GM10266 (cell line): ENCODE results near the gene SULT6B1.
"Not testable (repeated sequence)": the region's sequence is repeated elsewhere in the genome, so short reads cannot be mapped to it uniquely, and the experiment has no call there.

Experiments
- DNase-seq: peaks from one replicate; pipeline ENCODE4 v3.0.0; 2012; ENCODE audit errors: extremely low spot score
- TF ChIP-seq, protein P1 (sequence below): IDR thresholded peaks from 2 replicates; pipeline ENCODE4 v1.5.1; 2012; ENCODE audit warnings: mild to moderate bottlenecking, low read depth; ENCODE audit not compliant: control insufficient read depth, insufficient read depth; ENCODE audit errors: missing control alignments

The SULT6B1 gene

GRCh38 chr2:37203708-37204107 lies 15.2 kb upstream of the SULT6B1 start:
- TF ChIP-seq, protein P1, sequence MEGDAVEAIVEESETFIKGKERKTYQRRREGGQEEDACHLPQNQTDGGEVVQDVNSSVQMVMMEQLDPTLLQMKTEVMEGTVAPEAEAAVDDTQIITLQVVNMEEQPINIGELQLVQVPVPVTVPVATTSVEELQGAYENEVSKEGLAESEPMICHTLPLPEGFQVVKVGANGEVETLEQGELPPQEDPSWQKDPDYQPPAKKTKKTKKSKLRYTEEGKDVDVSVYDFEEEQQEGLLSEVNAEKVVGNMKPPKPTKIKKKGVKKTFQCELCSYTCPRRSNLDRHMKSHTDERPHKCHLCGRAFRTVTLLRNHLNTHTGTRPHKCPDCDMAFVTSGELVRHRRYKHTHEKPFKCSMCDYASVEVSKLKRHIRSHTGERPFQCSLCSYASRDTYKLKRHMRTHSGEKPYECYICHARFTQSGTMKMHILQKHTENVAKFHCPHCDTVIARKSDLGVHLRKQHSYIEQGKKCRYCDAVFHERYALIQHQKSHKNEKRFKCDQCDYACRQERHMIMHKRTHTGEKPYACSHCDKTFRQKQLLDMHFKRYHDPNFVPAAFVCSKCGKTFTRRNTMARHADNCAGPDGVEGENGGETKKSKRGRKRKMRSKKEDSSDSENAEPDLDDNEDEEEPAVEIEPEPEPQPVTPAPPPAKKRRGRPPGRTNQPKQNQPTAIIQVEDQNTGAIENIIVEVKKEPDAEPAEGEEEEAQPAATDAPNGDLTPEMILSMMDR = no peak

GRCh38 chr2:37201766-37202165 lies 13.3 kb upstream of the SULT6B1 start:
- TF ChIP-seq, protein P1 = no peak
- no peak for DNase-seq

More at GRCh38 chr2:37203708-37204107, 15.2 kb upstream of the SULT6B1 start:
- no peak for DNase-seq

DNA sequence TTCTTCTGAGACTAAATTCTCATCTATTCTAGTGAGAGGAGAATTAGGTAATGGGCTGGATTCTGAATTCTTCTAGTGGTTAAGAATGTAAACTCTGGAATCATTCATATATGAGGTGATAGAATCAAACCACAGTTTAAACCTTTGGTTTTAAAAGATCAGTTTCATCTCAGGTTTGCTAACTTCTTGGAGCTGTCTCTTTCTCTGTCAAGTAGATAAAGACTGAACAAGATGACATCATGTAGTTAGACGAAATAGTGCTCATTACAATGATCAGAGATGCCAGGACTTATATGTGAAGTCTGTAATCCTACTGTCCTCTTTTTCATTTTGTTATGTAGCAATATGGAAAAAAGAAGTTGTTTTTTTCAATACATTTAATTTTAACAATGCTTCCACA lies 12.7 kb upstream of the SULT6B1 start:
- TF ChIP-seq, protein P1 = no peak

GRCh38 chr2:37198681-37199065 lies 10.2 kb upstream of the SULT6B1 start:
- TF ChIP-seq, protein P1 = no peak
- no peak for DNase-seq

More for the DNA sequence above, 12.7 kb upstream of the SULT6B1 start:
- no peak for DNase-seq

DNA sequence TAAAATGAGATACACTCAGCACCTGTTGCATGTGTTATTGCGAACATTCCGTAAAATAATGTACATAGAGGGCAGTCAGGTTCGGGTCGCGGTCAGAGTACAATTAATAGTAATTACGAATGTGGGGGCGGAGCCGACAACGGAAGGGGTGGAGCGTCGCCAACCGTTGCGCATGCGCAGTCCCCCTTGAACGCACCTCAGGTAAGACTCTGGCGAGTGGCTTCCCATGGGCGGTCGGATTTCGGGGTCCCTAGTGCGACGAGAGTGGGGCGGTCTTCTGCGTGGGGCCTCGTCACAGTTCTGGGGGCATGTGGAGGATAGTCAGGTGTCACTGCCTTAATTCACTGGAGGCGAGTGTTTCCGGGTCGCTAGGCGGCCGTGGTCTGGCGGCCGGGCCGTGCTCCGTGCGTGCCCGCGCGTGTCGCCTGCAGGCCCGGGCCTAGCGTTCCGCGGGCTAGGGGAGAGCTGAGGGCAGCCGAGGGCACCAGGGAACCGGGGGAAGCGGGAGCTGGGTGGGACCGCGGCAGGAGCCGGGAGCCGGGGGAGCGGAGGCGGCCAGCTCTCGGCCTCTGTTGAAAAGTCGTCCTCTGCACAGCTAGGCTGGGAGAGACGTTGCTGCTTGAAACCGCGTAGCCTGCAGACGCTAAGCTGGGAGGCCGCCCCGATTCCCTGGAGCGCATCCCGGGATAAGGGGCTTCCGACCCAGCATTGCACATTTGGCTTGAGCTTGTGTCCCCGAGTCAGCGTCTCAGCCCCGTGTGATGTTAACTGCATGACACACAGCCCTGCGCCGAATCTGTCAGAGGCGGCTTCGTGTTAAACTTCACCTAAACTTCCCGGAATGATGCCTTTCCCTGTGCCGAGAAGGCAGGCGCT lies 8.1 kb upstream of the SULT6B1 start, which contains the start of gene CEBPZOS:
Gene CEBPZOS (plus strand): TSS at position 177 of the 876 bp plus-strand sequence. CDS start 3,209 bp downstream, outside the sequence.
- TF ChIP-seq, protein P1 = no peak

GRCh38 chr2:37195862-37196319 lies 7.4 kb upstream of the SULT6B1 start:
- not testable (repeated sequence) for DNase-seq

More for the DNA sequence above, 8.1 kb upstream of the SULT6B1 start, which contains the start of gene CEBPZOS:
- DNase-seq = peak; percentile 90

DNA sequence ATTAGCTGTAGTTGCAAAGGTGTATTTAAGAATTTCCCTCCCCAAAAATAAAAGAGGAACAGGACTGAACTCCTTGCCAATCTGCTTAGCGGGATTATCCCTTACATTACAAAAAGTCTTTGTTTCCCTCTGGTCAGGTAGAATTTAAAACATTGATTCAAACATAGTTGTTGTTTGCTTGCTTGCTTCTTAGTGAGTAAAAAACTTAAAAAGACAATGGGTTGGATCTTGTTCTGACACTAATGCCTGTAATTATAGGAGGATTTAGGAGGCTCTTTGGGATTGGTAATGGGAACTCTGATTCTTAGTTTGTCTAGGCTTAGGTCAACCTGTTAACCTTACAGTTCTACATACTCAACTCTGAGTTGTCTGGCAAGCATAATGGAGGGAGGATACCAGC lies 4.1 kb upstream of the SULT6B1 start:
- DNase-seq = no peak
- TF ChIP-seq, protein P1 = no peak
